ENCODE data around the gene KAZALD1. TPM values are rescaled to one million over a fixed set of nuclear protein-coding genes. Genes with fewer than 3 reads are reported as not detected.

The KAZALD1 gene
- total RNA-seq, 4 donors from 2014 or later, result 0.98 to 4.9 (median 3.7) TPM

Other genes starting within 250 kb of the KAZALD1 start
- 10 to 100 TPM; 24.9 to 32.6 (median 28.5) TPM for gene SLF2, start 149.0 kb upstream of the KAZALD1 start, total RNA-seq
- gene SEMA4G, start 92.5 kb upstream of the KAZALD1 start, total RNA-seq, result 1 to 10 TPM in 1 of 4 donors, under 1 TPM in 2, not detected in 1; under 0.01 to 5.7 (median 0.51) TPM
- gene MRPL43, start 74.5 kb upstream of the KAZALD1 start, total RNA-seq, result 10 to 100 TPM; 57.3 to 86.7 (median 65.3) TPM
- gene TWNK, start 74.4 kb upstream of the KAZALD1 start, total RNA-seq, result 1 to 10 TPM; 2.4 to 6.2 (median 3.3) TPM
- gene LZTS2, start 62.2 kb upstream of the KAZALD1 start, total RNA-seq, result 100 to 1,000 TPM in 1 of 4 donors, 10 to 100 TPM in 3; 27.4 to 130 (median 45.2) TPM
- 1 to 10 TPM in 2 of 4 donors, under 1 TPM in 2; 0.22 to 1.7 (median 0.92) TPM for gene PDZD7, start 30.9 kb upstream of the KAZALD1 start, total RNA-seq
- gene SFXN3, start 30.8 kb upstream of the KAZALD1 start, total RNA-seq, result 100 to 1,000 TPM in 2 of 4 donors, 10 to 100 TPM in 2; 26.9 to 131 (median 101) TPM
- gene TLX1, start 69.3 kb downstream of the KAZALD1 start, total RNA-seq, result not detected
- not detected for gene LBX1, start 167.5 kb downstream of the KAZALD1 start, total RNA-seq